Measurements from ENCODE around the gene WDR53.
"Not testable (repeated sequence)": the region's sequence is repeated elsewhere in the genome, so short reads cannot be mapped to it uniquely, and the experiment has no call there.

The WDR53 gene

GRCh38 chr3:196558476-196558875, 9.9 kb downstream of the WDR53 start:
- DNase-seq: no peak

DNA sequence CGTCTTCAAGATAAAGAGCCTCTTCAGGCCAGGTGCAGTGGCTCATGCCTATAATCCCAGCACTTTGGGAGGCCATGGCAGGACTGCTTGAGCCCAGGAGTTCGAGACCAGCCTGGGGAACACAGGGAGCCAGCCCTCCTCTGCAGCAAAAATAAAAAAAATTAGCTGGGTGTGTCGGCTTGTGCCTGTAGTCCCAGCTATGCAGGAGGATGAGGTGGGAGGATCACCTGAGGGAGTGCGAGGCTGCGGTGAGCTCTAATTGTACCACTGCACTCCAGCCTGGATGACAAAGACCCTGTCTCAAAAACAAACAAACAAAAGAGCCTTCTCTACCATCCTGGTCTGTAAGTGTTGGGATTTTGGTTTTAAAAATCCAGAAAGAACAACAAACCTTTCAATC, 11.1 kb downstream of the WDR53 start:
- no peak for DNase-seq

DNA sequence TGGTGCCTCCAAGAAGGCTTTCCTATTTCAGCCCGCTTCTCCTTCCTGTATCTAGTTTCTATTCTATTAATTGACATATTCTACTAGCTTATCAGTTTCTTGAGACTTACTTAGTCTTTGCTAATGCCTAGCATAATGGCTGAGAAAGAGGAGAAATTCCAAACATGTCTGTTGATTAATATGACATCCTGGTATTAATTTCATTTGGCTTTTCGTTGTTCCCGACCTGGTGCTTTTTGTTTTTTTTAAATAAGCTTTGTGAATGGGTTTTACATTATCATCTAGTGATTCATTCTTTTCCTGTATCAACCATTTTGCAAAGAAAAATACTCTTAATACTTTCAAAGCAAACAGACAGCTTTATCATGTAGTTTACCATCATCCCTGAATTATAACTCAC, 13.1 kb downstream of the WDR53 start:
- DNase-seq: no peak

- DNase-seq: no peak
These were observed 14.1 kb downstream of the WDR53 start for GRCh38 chr3:196554205-196554604.

DNA sequence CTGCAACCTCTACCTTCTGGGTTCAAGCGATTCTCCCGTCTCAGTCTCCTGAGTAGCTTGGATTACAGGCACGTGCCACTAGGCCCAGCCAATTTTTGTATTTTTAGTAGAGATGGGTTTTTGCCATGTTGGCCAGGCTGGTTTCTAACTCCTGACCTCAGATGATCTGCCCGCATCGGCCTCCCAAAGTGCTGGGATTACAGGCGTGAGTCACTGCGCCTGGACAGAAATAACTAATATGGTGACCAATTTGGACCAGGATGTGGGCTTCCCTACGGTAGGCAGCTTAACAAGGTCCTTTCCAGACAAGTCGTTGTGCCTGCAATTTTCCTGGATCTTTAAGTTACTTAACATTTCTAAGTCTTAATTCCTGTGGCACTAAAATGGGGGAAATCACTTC, 14.8 kb downstream of the WDR53 start:
- no peak for DNase-seq

GRCh38 chr3:196552253-196552652, 16.1 kb downstream of the WDR53 start:
- DNase-seq: no peak

DNA sequence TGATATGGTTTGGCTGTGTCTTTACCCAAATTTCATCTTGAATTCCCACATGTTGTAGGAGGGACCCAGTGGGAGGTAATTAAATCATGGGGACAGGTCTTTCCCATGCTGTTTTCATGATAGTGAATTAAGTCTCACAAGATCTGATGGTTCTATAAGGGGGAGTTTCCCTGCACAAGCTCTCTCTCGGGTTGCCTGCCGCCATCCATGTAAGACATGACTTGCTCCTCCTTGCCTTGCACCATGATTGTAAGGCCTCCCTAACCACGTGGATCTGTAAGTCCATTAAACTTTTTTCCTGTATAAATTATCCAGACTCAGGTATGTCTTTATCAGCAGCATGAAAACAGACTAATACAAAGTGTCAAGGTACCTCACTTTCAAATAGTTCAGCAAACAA, 18.2 kb downstream of the WDR53 start:
- DNase-seq: not testable (repeated sequence)

DNA sequence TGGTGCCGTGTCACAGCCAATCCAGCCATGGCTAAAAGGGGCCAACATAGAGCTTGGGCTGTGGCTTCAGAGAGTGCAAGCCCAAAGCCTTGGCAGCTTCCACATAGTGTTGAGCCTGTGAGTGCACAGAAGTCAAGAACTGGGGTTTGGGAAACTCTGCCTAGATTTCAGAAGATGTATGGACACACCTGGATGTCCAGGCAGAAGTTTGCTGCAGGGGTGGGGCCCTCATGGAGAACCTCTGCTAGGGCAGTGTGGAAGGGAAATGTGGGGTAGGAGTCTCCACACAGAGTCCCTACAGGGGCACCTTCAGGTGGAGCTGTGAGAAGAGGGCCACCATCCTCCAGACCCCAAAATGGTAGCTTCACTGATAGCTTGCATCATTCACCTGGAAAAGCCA, 19.0 kb downstream of the WDR53 start:
- DNase-seq: not testable (repeated sequence)

DNA sequence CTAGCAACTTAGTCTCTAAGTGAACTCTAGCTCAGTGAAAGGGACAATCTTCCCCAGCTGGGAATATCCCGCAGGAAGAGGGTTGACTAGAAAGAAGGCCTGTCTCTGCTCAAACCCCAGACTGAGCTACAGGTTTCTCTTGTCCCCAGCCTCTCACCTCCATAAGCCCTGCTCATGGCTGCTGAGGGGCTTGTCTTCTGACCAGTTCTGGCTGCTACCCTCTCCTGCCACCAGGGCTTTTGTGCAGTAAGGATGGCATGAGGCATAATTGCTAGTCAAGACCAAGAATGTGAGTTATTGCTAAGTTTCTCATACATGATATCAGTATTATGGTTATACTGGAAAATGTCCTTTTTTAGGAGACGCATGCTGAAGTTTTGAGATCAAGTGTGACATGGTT, 21.3 kb downstream of the WDR53 start:
- DNase-seq: no peak

DNA sequence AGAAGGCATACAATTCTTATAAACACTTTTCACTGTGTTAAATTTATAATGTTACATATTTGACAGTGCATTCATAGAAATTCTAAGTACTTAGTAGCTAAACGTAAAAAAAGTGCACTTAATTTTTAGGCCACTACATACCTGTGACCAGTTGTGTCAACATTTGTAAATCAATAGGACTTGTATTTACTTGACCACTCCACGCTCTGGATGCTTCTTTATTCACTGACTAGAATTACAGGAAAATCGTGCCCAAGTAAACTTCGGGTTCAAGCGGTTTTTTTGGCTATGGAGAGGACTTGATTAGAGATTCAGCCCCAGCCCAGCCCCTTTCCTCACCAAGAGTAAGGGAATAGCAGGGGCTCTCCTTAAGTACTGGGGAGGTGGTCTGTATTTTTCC, 21.8 kb downstream of the WDR53 start:
- no peak for DNase-seq

- DNase-seq: no peak
These were observed 23.8 kb downstream of the WDR53 start for GRCh38 chr3:196544491-196544992.

DNA sequence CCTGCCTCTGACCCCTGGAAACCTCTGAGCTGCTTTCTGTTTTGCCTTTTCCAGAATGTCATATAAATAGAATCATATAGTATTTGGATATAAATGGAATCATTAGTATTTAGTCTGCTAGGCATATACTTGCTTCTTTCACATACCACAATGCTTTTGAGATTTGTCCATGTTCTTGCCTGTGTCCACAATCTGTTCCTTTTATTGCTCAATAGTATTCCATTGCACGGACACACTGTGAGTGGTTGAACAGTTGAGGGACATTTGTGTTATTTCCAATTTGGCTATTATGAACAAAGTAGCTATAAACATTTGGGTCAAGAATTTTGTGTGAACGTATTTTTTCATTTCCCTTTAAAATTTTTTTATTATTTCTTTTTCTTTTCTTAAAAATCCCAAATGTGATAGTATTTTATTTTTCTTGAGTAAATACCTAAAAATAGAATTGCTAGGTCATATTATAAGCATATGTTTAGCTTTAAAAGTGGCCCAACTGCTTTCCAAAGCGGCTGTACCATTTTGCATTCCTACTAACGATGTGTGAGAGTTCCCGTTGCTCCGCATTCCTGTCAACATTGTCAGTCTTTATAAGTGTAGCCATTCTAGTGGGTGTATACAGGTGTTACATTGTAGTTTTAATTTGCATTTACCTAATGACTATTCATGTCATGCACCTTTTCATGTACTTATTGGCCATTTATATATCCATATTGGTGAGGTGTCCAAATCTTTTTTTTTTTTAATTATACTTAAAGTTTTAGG, 26.5 kb downstream of the WDR53 start:
- no peak for DNase-seq

DNA sequence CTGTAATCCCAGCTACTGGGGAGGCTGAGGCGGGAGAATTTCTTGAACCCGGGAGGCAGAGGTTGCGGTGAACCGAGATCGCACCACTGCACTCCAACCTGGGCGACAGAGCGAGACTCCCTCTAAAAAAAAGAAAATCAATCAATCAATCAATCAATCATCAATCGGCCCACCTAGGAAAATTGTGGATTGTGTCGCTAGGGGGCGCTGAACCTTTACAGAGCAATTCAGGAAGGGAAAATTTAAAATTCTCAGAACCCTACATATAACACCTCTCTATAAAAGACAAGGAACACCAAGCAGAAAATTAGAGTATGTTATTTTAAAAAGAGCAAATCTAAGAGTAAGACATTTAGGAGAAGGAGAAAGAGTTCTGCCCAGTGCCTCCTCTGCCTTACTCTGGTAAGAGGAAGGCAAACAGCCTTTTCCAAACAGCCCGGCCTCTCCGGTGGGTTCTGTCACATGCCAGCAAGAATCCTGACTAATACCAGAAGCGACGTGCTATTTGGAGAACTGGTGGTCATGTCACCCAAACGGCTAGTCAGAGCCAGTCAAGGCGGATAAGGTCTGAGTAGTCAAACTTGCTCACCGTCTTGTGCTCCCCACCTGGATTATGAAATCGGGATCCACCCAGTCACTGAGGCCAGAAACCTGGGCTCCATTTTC, 30.9 kb downstream of the WDR53 start:
- DNase-seq: no peak

- no peak for DNase-seq
These were observed 35.1 kb downstream of the WDR53 start for GRCh38 chr3:196533260-196533681.

DNA sequence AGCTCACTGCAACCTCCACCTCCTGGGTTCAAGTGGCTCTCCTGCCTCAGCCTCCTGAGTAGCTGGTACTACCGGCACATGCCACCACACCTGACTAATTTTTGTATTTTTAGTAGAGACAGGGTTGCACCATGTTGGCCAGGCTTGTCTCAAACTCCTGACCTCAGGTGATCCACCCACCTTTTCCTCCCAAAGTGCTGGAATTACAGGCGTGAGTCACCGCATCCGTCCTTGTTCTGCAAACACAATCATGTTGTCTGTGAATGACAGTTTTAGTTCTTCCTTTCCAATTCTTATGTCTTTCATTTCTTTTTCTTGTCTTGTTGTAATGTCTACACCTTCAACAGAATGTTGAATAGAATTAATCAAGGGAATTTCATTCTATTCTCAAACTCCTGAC, 36.9 kb downstream of the WDR53 start:
- no peak for DNase-seq

- DNase-seq: peak; percentile 92
These were observed 39.6 kb downstream of the WDR53 start for GRCh38 chr3:196528639-196529233.

DNA sequence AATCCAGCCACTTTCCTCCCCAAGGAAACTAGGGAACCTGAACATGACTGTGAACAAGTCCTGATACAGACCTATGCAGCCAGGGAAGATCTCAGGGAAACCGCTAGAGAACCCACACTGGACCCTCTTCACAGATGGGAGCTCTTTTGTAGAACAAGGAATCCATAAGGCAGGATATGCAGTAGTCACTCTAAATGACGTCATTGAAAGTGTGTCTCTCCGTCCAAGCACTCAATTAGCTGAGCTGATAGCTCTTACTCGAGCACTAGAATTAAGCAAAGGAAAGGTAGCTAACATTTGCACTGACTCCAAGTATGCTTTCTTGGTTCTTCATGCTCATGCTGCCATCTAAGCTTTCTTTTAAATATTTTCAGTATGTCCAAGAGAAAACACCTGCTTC, 43.2 kb downstream of the WDR53 start:
- no peak for DNase-seq

- DNase-seq: no peak
These were observed 43.8 kb downstream of the WDR53 start for GRCh38 chr3:196524527-196524926.

DNA sequence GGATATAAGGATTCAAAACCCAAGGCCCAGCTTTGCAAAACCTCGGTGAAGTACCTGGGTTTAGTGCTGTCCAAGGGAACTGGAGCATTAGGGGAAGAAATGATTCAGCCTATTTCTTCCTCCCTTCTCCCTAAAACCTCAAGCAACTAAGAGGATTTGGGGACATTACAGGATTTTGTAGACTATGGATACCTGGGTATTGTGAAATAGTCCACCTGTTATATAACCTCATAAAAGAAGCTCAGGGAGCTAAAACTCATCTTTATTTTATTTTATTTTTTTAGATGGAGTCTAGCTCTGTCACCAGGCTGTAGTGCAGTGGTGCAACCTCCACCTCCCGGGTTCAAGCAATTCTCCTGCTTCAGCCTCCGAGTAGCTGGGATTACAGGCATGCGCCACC, 44.5 kb downstream of the WDR53 start:
- no peak for DNase-seq

DNA sequence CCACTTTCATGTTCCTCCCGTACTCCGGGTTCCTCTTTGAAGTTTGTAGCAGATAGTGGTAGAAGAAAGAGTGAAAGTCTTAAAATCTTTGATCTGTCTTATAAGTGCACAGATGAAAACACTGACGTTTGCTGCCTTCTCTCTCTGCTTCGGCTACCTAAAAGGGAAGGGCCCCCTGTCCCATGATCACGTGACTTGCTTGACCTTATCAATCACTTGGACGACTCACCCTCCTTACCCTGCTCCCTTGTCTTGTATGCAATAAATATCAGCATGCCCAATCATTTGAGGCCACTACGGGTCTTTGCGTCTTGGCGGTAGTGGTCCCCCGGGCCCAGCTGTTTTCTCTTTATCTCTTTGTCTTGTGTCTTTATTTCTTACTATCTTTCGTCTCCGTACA, 47.1 kb downstream of the WDR53 start:
- DNase-seq: not testable (repeated sequence)

DNA sequence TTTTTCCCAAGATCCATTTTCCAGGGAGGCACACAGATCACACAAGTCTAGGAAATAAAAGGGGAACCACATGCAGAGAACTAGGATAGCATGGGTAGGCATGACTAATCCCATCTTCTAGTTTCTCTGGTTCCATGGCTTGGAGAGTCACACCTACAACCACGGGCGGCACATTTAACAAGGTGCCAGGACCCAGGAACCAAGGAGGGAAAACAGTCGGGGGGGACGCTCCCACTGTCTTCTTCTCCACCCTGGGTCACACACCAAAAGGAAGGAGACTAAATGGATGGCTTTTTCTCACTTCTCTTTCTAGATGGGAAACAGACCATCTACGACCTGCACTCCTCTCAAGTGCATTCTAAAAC, 48.7 kb downstream of the WDR53 start:
- no peak for DNase-seq

GRCh38 chr3:196518966-196519717, 49.2 kb downstream of the WDR53 start:
- no peak for DNase-seq

DNA sequence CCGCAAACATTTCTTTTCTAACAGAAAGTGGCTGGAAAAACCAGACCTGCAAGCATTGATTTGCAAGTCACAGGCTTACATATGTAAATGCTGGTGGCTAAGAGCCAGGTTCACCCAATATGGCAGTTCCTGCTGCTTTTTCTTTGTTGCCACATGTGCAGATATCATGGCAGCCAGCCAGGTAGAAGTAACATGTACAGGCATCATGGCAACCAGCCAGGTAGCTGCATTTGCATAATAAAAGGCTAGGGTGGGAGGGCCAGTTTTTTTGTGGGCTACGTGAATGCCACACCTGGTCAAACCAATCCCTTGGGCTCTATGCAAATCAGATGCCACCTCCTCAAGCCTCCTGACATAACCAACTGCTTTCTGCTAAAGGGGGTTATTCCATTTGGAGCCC, 50.4 kb downstream of the WDR53 start:
- no peak for DNase-seq
